ENCODE measurements around the gene C1GALT1.

DNA sequence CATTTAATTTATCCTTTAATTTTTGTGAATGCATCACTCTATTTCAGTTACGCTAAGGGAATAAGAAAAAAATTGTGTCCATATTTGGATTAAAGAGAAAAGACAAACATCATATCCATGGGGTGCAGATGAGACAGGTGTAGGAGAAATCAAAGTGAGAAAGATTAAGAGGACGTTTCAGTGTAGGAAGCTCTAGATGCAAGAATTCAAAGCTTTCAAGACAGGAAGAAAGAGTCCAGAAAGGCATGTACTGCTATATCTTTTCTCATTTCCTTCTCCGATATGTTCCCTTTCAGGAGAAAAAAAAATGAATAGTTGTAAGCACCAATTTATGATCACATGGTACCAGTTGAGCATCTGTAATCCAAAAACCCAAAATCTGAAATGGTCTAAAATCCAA, 17.0 kb upstream of the C1GALT1 start:
- TF ChIP-seq, protein P1, sequence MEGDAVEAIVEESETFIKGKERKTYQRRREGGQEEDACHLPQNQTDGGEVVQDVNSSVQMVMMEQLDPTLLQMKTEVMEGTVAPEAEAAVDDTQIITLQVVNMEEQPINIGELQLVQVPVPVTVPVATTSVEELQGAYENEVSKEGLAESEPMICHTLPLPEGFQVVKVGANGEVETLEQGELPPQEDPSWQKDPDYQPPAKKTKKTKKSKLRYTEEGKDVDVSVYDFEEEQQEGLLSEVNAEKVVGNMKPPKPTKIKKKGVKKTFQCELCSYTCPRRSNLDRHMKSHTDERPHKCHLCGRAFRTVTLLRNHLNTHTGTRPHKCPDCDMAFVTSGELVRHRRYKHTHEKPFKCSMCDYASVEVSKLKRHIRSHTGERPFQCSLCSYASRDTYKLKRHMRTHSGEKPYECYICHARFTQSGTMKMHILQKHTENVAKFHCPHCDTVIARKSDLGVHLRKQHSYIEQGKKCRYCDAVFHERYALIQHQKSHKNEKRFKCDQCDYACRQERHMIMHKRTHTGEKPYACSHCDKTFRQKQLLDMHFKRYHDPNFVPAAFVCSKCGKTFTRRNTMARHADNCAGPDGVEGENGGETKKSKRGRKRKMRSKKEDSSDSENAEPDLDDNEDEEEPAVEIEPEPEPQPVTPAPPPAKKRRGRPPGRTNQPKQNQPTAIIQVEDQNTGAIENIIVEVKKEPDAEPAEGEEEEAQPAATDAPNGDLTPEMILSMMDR (IDR thresholded peaks at IDR 0.05): no peak
- TF ChIP-seq EP300 (IDR thresholded peaks at IDR 0.05) (no peak), POLR2A (IDR thresholded peaks at IDR 0.05) (no peak)
